NCI-H345 treated with DMSO at 0.1 percent for 48 hours (cell line): ENCODE measurements around the gene LDB2.
"Not testable (repeated sequence)": the region's sequence is repeated elsewhere in the genome, so short reads cannot be mapped to it uniquely, and the experiment has no call there.

Source experiments
- DNase-seq: peaks from one replicate; lab custom pipeline; 2025; ENCODE audit not compliant: unreplicated experiment; lab: John Stamatoyannopoulos, UW

The LDB2 gene

GRCh38 chr4:16897991-16898827 is at the start of gene LDB2:
TSS of gene LDB2 (minus strand) at chr4:16898645.
- DNase-seq, result no peak

GRCh38 chr4:16942491-16942890 is 44.0 kb upstream of the LDB2 start:
- no peak for DNase-seq

DNA sequence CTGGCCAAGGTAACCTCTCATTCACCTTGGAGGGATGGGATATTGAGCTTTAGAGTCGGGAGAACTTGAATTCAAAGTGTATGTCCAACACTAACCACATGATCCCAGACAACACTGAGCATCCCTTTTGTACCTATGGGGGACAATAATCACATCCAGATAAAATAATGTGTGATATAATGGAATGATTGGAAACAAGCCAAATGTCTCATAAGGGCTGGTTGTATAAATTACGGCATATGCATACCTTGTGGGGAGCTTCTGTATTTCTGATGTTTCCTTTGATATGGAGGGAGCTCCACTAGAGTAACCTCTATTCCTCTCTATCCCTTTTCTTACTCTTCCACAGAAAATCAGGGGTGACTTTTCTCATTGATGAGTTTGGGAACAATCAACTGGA is 40.7 kb upstream of the LDB2 start:
- DNase-seq, result no peak

- no peak for DNase-seq
These were observed 40.1 kb upstream of the LDB2 start for GRCh38 chr4:16938512-16939040.

GRCh38 chr4:16931339-16932305 is 33.2 kb upstream of the LDB2 start:
- DNase-seq, result no peak

GRCh38 chr4:16926214-16926613 is 27.8 kb upstream of the LDB2 start:
- no peak for DNase-seq

DNA sequence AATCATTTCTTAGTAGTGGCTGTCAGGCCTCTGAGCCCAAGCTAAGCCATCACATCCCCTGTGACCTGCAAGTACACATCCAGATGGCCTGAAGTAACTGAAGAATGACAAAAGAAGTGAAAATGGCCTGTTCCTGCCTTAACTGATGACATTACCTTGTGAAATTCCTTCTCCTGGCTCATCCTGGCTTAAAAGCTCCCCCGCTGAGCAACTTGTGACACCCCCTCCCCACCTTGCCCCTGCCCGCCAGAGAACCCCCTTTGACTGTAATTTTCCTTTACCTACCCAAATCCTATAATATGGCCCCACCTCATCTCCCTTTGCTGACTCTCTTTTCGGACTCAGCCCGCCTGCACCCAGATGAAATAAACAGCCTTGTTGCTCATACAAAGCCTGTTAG is 20.3 kb upstream of the LDB2 start:
- not testable (repeated sequence) for DNase-seq

DNA sequence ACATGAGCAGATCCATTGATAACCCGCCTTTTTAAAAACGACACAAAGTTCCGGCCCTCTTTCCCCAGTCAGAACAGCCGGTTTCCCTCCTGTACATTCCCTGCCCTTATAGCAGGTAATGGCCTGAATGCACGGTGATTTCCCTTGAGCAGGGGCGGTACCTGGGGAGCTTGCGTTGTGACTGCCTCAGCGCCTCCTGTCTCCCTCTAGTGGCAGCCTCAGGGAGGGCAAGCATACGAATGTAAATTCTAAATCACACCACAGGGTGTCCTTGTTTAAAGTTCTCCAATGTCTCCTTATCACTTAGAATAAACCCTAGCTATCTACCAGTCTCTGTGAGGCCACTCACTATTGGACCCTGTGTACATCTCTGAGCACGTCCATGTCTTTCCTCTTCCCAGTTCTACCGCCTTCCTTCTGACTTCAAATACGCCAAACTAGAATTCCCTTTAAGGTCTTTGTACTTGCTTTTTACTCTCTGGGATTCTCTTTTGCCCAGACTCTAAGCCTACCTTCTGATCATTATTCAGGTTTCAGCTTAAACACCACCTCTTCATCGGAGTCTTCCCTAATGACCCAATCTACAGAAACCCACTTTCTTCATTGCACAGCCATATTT is 18.4 kb upstream of the LDB2 start:
- DNase-seq, result no peak

- no peak for DNase-seq
These were observed 17.6 kb upstream of the LDB2 start for GRCh38 chr4:16916031-16916430.

DNA sequence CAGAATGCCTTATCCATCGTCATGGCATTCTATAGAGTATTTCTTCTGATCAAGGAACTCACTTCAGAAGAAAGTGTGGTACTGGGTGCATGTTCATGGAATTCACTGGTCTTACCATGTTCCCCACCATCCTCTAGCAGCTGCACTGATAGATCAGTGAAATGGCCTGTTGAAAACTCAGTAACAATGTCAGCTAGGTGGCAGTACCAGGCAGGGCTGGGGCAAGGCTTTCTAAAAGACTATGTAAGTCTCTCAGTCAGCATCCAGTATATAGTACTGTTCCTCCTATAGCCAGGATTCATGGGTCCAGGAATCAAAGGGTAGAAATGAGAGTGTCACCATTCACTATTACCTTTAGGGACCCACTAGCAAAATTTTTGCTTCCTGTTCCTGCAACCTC is 15.8 kb upstream of the LDB2 start:
- no peak for DNase-seq

DNA sequence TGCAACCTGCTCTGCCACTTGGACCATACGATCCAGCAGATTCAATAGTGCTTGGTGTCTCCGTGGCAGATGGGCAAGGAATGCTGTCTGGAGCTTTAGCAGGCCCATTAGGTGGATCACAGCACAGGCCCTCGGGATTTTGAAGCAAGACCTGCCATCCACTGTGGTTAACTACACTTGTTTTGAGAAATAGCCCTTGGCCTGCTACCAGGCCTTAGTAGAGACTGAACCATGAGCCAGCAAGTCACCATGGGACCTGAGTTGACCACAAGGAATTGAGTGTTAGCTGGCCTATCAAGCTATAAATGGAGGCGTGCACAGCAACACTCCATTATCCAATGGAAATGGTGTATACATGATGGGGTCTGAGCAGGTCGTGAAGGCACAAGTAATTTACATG is 14.5 kb upstream of the LDB2 start:
- DNase-seq, result no peak

DNA sequence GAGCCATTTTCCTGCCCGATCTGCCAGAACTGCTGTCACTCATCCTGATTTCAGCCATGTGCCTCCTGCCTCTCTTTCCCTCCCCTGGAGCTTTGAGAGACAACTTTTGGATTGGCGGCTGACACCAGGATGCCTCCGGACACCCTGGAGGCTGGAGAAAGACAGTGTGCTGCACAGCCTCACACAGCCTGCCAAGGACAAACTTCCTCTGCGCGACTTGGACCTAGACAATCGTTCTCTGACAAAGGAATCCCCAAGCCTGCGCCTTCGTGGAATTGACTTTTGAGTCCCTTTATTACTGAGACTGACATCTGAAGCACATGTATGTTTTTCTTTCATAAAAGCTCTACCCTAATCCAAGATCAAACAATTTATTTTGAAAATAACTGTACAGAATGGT is 10.8 kb upstream of the LDB2 start:
- DNase-seq, result no peak

GRCh38 chr4:16908377-16909021 is 10.1 kb upstream of the LDB2 start:
- DNase-seq, result no peak

GRCh38 chr4:16900325-16900724 is 1.9 kb upstream of the LDB2 start:
- DNase-seq, result no peak

DNA sequence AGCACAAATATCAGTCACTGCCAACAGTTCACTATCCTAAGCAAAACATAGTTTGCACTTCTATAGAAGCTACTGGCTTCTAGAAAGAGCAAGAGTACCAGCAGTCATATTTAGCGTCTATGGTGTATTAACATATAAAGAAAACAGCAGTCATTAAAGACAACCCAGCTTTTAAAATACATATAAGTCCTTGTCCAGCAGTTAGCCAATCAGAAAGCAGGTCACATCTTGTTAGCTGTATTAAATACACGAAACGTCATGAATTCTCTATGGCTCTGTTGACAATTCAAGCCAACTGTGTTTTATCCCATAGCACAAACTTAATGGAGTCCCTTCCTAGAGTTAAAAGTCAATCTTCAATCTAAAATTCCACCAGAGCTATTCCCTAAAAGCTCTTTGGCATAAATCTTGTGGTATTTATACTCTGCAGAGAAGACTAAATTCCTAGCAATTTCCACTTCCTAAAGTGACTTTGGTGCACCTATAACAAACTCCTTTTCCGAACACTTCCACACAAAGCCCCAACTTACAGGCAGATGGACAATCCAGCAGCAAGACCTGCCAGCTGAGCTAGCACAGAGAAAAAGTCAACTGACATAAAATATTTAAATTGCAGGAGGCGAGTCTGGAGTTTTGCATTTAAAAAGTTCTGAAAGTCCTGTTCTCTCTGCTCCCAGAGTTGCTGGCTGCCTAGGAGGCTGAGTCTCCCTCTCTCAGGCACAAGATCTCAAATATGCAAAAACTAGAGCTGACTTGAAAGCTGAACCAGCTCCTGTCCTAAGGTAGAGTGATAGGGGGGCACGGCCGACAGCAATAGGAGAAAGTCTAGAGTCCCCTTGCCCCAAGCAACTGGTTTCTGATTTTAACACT is 1.3 kb downstream of the LDB2 start:
- DNase-seq, result no peak

DNA sequence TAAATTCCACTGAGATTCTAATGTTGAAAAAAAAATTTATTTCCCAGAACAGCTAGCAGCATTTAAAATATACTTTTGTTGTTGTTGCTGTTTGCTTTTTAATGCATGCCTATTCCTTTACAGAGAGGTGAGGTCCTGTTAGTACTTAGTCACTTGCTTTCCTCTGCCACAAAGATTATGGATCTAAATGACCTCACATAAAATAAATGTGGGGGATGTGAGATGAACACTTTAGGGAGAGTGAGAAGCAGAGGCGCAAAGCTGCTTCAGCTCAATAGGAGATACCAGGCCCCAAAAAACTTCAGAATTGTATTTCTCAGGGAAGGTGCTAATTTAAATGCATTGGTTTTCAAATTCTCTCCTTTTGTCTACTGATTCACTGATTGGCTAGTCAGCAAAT is 4.0 kb downstream of the LDB2 start:
- no peak for DNase-seq

DNA sequence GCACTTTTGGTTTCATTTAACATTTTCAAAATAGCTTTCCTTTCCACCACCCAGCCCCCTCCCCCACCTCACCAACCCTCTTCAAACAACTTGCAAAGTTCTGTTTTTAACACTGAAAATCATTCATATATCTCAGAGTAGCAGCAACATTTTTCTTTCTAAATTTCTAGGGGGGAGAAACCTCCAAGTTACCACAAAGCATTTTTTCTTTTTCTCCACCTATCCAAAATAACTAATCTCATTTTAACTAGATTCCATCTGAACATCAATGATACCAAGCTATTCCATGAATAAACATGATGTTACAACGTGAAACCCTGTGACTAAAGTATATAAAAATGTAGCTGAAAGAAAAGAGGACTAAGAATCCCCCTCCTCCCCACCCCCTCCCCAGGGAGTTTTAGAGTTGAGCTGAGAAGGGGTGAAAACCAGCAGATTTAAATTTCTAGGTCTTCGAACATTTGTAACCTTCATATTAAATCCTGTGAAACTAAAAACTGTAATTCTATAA is 5.2 kb downstream of the LDB2 start:
- no peak for DNase-seq

- DNase-seq, result no peak
These were observed 7.8 kb downstream of the LDB2 start for GRCh38 chr4:16890651-16891050.

DNA sequence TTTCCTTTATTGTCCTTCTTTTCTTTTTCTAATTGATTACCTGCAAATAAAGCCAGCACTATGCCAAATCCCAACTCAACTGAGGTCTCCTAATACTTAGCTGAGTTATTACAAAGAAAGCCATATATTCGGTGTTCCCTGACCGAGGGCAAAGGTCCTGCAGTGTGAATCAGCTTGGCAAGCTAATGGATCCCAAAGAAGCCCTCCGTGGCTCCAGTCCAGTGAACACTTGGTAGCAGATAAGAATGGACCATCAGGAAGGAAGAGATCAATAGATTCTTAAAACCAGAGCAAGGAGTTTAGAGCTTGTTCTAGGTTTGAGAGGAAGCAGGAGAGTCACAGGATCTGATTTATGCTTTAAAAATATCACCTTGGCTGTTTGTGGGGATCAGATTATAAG is 8.5 kb downstream of the LDB2 start:
- DNase-seq, result no peak

DNA sequence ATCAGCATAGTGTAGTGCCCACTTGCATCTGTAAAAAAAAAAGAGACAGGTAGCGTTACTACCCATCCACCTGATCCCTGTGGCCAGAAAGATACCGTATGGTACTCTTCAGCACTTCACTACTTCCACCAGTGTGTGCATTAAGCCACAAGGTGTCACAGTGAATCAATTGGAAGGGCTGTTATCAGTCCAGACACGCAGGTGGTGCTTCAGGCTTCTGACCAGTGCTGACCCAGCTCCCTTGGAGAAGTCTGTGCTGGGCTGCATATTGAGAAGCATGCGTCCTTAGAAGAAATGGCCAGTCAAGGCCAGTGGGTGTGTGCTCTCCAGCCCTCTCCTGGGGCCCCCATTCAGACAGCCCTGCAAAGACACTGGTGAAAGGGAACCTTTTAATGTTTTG is 10.6 kb downstream of the LDB2 start:
- DNase-seq, result no peak
